Measurements from ENCODE around the gene JARID2. TPM values are rescaled to one million over a fixed set of nuclear protein-coding genes. Genes with fewer than 3 reads are reported as not detected.
A peak's percentile ranks its signal among the peaks of the same experiment; 100 is the strongest.

The JARID2 gene
- polyA plus RNA-seq (2013, experiment 1 of 2), result 45.0 TPM
- 46.3 TPM for polyA plus RNA-seq (2013, experiment 2 of 2)

DNA sequence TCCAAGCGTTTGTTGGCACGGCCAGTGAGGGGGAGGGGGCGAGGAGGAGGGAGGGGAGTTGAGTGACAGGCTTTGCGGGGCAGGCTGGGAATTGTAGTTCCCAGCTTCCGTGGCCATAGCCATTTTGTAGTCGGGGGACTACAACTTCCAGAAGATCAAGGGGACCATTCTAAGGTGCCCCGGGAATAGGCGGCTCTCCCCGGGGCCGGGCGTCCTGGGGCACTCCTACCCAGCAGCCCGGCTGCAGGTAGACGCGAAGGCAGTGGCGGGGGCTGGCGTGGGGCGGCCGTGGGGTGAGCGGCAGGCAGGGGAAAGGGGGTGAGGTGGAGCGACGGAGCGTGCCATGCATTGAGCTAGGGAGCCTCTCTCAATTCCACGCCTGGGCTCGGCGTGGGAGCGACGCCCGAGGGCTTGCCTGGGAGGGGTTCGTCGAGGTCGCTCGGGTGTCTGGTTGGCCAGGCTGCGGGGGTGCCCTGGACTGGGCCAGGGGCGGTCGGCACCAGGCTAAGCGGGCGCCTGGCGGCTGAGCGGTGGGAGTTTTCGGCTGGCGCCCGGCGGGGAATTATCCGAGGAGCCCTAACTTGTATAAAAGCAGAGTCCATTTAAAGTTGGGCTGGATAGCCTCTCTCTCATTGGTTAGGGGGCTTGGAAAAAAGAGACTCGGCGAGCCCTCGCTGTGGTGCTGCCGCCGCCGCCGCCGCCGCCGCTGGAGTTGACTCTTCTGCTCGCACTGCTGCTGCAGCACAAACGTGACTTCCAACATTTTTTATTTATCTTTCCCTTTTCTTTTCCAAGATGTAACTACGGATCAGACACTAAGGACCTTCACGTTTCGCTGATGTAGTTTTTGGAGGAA is at the start of gene JARID2:
Gene JARID2, plus strand, starts transcription at position 709 of the 856 bp plus-strand sequence. CDS start 471 bp downstream, outside the sequence.
- peak within 1 kb of the TSS; percentile 17 for H3K14ac ChIP-seq (ENCODE audit: low read length)
- peak within 1 kb of the TSS; percentile 99 for H3K18ac ChIP-seq (ENCODE audit: low read length)

DNA sequence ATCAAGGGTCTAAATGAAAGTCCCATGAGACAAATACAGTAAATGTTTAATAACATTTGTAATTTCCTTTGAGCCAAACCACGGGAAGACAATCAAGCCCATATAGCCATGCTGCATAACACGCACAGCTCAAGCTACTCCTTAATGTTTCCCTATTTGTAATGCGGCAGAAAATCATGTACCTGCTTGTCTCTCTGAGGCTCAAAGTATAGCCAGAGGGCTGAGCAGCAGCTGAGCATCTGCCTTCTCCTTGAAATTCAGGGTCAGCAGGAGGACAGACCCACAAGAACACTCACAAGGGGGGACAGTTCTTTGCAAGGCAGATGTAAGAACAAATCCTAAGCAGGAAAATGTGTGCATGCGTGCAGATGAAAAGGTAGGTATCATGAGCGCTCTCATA is 45.8 kb upstream of the JARID2 start:
- Histone ChIP-seq H3K14ac (ENCODE audit: low read length) (no peak overlapping the region), H3K27ac (replicated peaks; ENCODE audit: low read length) (no peak overlapping the region), H2BK12ac (ENCODE audit: low read length) (no peak overlapping the region), H3K9me3 (replicated peaks in 1 of 2; ENCODE audit: control insufficient read depth in 2 of 2, insufficient read depth in 1 of 2, low read depth in 1 of 2, low read length in 2 of 2) (no peaks in the 10 kb centered on the region), H3K4me3 (ENCODE audit: low read length in 2 of 2) (no peak overlapping the region), H3K4me1 (ENCODE audit: control insufficient read depth in 2 of 2, insufficient read depth in 1 of 2, low read depth in 1 of 2, low read length in 2 of 2) (peaks cover 0 to 7% of the 10 kb centered on the region in 2 donors), H3K4me2 (ENCODE audit: insufficient read depth, low read length, poor library complexity, severe bottlenecking) (no peak overlapping the region), H4K8ac (ENCODE audit: low read depth, low read length) (no peak overlapping the region), H3K18ac (ENCODE audit: low read length) (no peak overlapping the region), H3K79me1 (ENCODE audit: low read depth, low read length) (no peaks in the 10 kb centered on the region), H3K36me3 (replicated peaks in 1 of 2; ENCODE audit: control insufficient read depth in 2 of 2, insufficient read depth in 2 of 2, low read length in 2 of 2) (no peaks in the 10 kb centered on the region), H3K4ac (ENCODE audit: low read length) (no peak overlapping the region), H3K23ac (ENCODE audit: low read depth, low read length, poor library complexity) (no peak overlapping the region), H2AK5ac (ENCODE audit: low read depth, low read length) (no peak overlapping the region), H3K27me3 (ENCODE audit: control insufficient read depth in 3 of 3, insufficient read depth in 3 of 3, low read depth in 1 of 3, low read length in 3 of 3) (peaks cover 0 to 7% (median 0%) of the 10 kb centered on the region in 3 experiments), H2BK15ac (ENCODE audit: low read length) (no peak overlapping the region), H4K91ac (ENCODE audit: low read depth, low read length, poor library complexity) (no peak overlapping the region), H2BK5ac (ENCODE audit: low read length) (no peak overlapping the region), H3K9ac (ENCODE audit: low read depth, low read length, poor library complexity) (no peak overlapping the region), H2AFZ (ENCODE audit: low read length) (no peak overlapping the region), H2BK120ac (ENCODE audit: low read depth, low read length) (no peak overlapping the region)
- no peak for DNase-seq (ENCODE audit: low spot score)
- WGBS, 2 donors (ENCODE audit: extremely low coverage in 2 of 2, insufficient read length in 2 of 2, insufficient replicate concordance in 1 of 2), result no CpG with 5 or more reads among the region's 5 CpGs

More for the DNA sequence above, at the start of gene JARID2:
- H3K9me3 ChIP-seq (replicated peaks in 1 of 2; ENCODE audit: control insufficient read depth in 2 of 2, insufficient read depth in 1 of 2, low read depth in 1 of 2, low read length in 2 of 2), result no peaks in the 10 kb centered on the region
- H2AK5ac ChIP-seq (ENCODE audit: low read depth, low read length), result peak within 1 kb of the TSS; percentile 44
- no CpG with 5 or more reads among the region's 59 CpGs for WGBS, 2 donors (ENCODE audit: extremely low coverage in 2 of 2, insufficient read length in 2 of 2, insufficient replicate concordance in 1 of 2)
- H4K8ac ChIP-seq (ENCODE audit: low read depth, low read length), result peak within 1 kb of the TSS; percentile 87
- peak within 1 kb of the TSS; percentile 100 for H2AFZ ChIP-seq (ENCODE audit: low read length)
- peak within 1 kb of the TSS; percentile 93 for H2BK120ac ChIP-seq (ENCODE audit: low read depth, low read length)
- peak within 1 kb of the TSS; percentile 92 for H3K4me2 ChIP-seq (ENCODE audit: insufficient read depth, low read length, poor library complexity, severe bottlenecking)
- H2BK5ac ChIP-seq (ENCODE audit: low read length), result peak within 1 kb of the TSS; percentile 98
- peak within 1 kb of the TSS; percentile 63 to 94 for H3K4me3 ChIP-seq (ENCODE audit: low read length in 2 of 2)
- H3K4me1 ChIP-seq (ENCODE audit: control insufficient read depth in 2 of 2, insufficient read depth in 1 of 2, low read depth in 1 of 2, low read length in 2 of 2), result peaks cover 13% of the 10 kb centered on the region in 2 donors
- no peaks in the 10 kb centered on the region for H3K79me1 ChIP-seq (ENCODE audit: low read depth, low read length)
- no peak within 1 kb of the TSS for H4K91ac ChIP-seq (ENCODE audit: low read depth, low read length, poor library complexity)
- H3K36me3 ChIP-seq (replicated peaks in 1 of 2; ENCODE audit: control insufficient read depth in 2 of 2, insufficient read depth in 2 of 2, low read length in 2 of 2), result no peaks in the 10 kb centered on the region
- peak within 1 kb of the TSS; percentile 36 for H2BK12ac ChIP-seq (ENCODE audit: low read length)
- peak within 1 kb of the TSS; percentile 94 for H3K23ac ChIP-seq (ENCODE audit: low read depth, low read length, poor library complexity)
- no peak within 1 kb of the TSS for H3K4ac ChIP-seq (ENCODE audit: low read length)
- H3K9ac ChIP-seq (ENCODE audit: low read depth, low read length, poor library complexity), result peak within 1 kb of the TSS; percentile 97
- H3K27ac ChIP-seq (replicated peaks; ENCODE audit: low read length), result peak within 1 kb of the TSS; percentile 83
- H3K27me3 ChIP-seq (ENCODE audit: control insufficient read depth in 3 of 3, insufficient read depth in 3 of 3, low read depth in 1 of 3, low read length in 3 of 3), result peaks cover 0 to 3% (median 0%) of the 10 kb centered on the region in 3 experiments
- H2BK15ac ChIP-seq (ENCODE audit: low read length), result peak within 1 kb of the TSS; percentile 93
- peak; percentile 96 for DNase-seq (ENCODE audit: low spot score)

DNA sequence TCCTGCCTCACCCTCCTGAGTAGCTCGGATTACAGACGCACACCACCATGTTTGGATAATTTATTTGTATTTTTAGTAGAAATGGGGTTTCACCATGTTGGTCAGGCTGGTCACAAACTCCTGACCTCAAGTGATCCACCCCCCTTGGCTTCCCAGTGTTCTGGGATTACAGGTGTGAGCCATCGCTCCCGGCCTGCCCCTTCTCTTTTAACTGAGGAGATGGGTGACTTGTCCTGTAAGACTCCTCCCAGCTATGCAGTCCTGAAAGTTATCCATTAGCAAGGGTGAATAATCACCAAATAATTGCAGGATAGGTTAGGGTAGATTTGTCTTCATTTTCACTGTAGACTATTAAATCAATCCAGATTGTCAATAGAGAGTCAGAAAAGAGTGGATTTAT is 40.5 kb upstream of the JARID2 start:
- no peak overlapping the region for H3K23ac ChIP-seq (ENCODE audit: low read depth, low read length, poor library complexity)
- no peak overlapping the region for H2BK15ac ChIP-seq (ENCODE audit: low read length)
- H3K9ac ChIP-seq (ENCODE audit: low read depth, low read length, poor library complexity), result no peak overlapping the region
- no peak overlapping the region for H2BK5ac ChIP-seq (ENCODE audit: low read length)
- no peak overlapping the region for H4K8ac ChIP-seq (ENCODE audit: low read depth, low read length)
- no peak overlapping the region for H2AFZ ChIP-seq (ENCODE audit: low read length)
- no peak overlapping the region for H3K4me2 ChIP-seq (ENCODE audit: insufficient read depth, low read length, poor library complexity, severe bottlenecking)
- H2BK12ac ChIP-seq (ENCODE audit: low read length), result no peak overlapping the region
- no peaks in the 10 kb centered on the region for H3K79me1 ChIP-seq (ENCODE audit: low read depth, low read length)
- H2BK120ac ChIP-seq (ENCODE audit: low read depth, low read length), result no peak overlapping the region
- peaks cover 0 to 7% of the 10 kb centered on the region in 2 donors for H3K4me1 ChIP-seq (ENCODE audit: control insufficient read depth in 2 of 2, insufficient read depth in 1 of 2, low read depth in 1 of 2, low read length in 2 of 2)
- WGBS, 2 donors (ENCODE audit: extremely low coverage in 2 of 2, insufficient read length in 2 of 2, insufficient replicate concordance in 1 of 2), result no CpG with 5 or more reads among the region's 4 CpGs
- no peak overlapping the region for H3K18ac ChIP-seq (ENCODE audit: low read length)
- H4K91ac ChIP-seq (ENCODE audit: low read depth, low read length, poor library complexity), result no peak overlapping the region
- no peak overlapping the region for H3K14ac ChIP-seq (ENCODE audit: low read length)
- DNase-seq (ENCODE audit: low spot score), result no peak
- H3K4me3 ChIP-seq (ENCODE audit: low read length in 2 of 2), result no peak overlapping the region
- no peak overlapping the region for H3K4ac ChIP-seq (ENCODE audit: low read length)
- no peaks in the 10 kb centered on the region for H3K9me3 ChIP-seq (replicated peaks in 1 of 2; ENCODE audit: control insufficient read depth in 2 of 2, insufficient read depth in 1 of 2, low read depth in 1 of 2, low read length in 2 of 2)
- no peak overlapping the region for H3K27ac ChIP-seq (replicated peaks; ENCODE audit: low read length)
- H2AK5ac ChIP-seq (ENCODE audit: low read depth, low read length), result no peak overlapping the region
- no peaks in the 10 kb centered on the region for H3K36me3 ChIP-seq (replicated peaks in 1 of 2; ENCODE audit: control insufficient read depth in 2 of 2, insufficient read depth in 2 of 2, low read length in 2 of 2)
- peaks cover 0 to 2% (median 0%) of the 10 kb centered on the region in 3 experiments for H3K27me3 ChIP-seq (ENCODE audit: control insufficient read depth in 3 of 3, insufficient read depth in 3 of 3, low read depth in 1 of 3, low read length in 3 of 3)

DNA sequence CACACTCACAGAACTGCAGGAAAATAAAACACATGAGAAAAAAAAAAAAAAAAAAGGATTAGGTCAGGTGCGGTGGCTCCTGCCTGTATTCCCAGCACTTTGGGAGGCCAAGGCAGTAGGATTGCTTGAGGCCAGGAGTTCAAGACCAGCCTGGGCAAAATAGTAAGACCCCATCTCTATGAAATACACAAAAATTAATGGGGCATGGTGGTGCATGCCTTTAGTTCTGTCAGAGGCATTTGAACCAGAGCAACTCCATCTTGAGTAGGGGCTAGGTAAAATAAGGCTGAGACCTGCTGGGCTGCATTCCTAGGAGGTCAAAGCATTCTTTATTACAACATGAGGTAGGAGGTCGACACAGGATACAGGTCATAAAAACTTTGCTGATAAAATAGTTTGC is 39.0 kb upstream of the JARID2 start:
- H4K91ac ChIP-seq (ENCODE audit: low read depth, low read length, poor library complexity), result no peak overlapping the region
- H3K36me3 ChIP-seq (replicated peaks in 1 of 2; ENCODE audit: control insufficient read depth in 2 of 2, insufficient read depth in 2 of 2, low read length in 2 of 2), result no peaks in the 10 kb centered on the region
- no peaks in the 10 kb centered on the region for H3K27me3 ChIP-seq (ENCODE audit: control insufficient read depth in 3 of 3, insufficient read depth in 3 of 3, low read depth in 1 of 3, low read length in 3 of 3)
- H3K4me3 ChIP-seq (ENCODE audit: low read length in 2 of 2), result no peak overlapping the region
- no CpG with 5 or more reads among the region's 2 CpGs for WGBS, 2 donors (ENCODE audit: extremely low coverage in 2 of 2, insufficient read length in 2 of 2, insufficient replicate concordance in 1 of 2)
- H3K18ac ChIP-seq (ENCODE audit: low read length), result no peak overlapping the region
- H3K27ac ChIP-seq (replicated peaks; ENCODE audit: low read length), result no peak overlapping the region
- no peak for DNase-seq (ENCODE audit: low spot score)
- no peak overlapping the region for H2AK5ac ChIP-seq (ENCODE audit: low read depth, low read length)
- H3K14ac ChIP-seq (ENCODE audit: low read length), result no peak overlapping the region
- H3K9me3 ChIP-seq (replicated peaks in 1 of 2; ENCODE audit: control insufficient read depth in 2 of 2, insufficient read depth in 1 of 2, low read depth in 1 of 2, low read length in 2 of 2), result no peaks in the 10 kb centered on the region
- H3K4me1 ChIP-seq (ENCODE audit: control insufficient read depth in 2 of 2, insufficient read depth in 1 of 2, low read depth in 1 of 2, low read length in 2 of 2), result peaks cover 0 to under 1% of the 10 kb centered on the region in 2 donors
- H3K4me2 ChIP-seq (ENCODE audit: insufficient read depth, low read length, poor library complexity, severe bottlenecking), result no peak overlapping the region
- H2BK120ac ChIP-seq (ENCODE audit: low read depth, low read length), result no peak overlapping the region
- no peak overlapping the region for H2BK15ac ChIP-seq (ENCODE audit: low read length)
- H2AFZ ChIP-seq (ENCODE audit: low read length), result no peak overlapping the region
- no peak overlapping the region for H2BK5ac ChIP-seq (ENCODE audit: low read length)
- no peak overlapping the region for H4K8ac ChIP-seq (ENCODE audit: low read depth, low read length)
- H3K4ac ChIP-seq (ENCODE audit: low read length), result no peak overlapping the region
- no peak overlapping the region for H3K23ac ChIP-seq (ENCODE audit: low read depth, low read length, poor library complexity)
- H3K79me1 ChIP-seq (ENCODE audit: low read depth, low read length), result no peaks in the 10 kb centered on the region
- H2BK12ac ChIP-seq (ENCODE audit: low read length), result no peak overlapping the region
- H3K9ac ChIP-seq (ENCODE audit: low read depth, low read length, poor library complexity), result no peak overlapping the region

All from neuronal stem cell (in vitro differentiated cells).